HG03139 (cell line): Measurements from ENCODE around the gene PSEN2.

Experiments used
- ATAC-seq: cut with Tn5 transposase; IDR thresholded peaks from one replicate; pipeline ENCODE4 v1.9.1; 2021; ENCODE audit not compliant: unreplicated experiment

PSEN2 gene

GRCh38 chr1:226884966-226885820, 14.8 kb downstream of the PSEN2 start:
- ATAC-seq: no peak

- no peak for ATAC-seq
Measured at GRCh38 chr1:226886122-226886901, 15.9 kb downstream of the PSEN2 start.

GRCh38 chr1:226887006-226887405, 16.6 kb downstream of the PSEN2 start:
- no peak for ATAC-seq

- no peak for ATAC-seq
Measured at GRCh38 chr1:226888021-226888420, 17.6 kb downstream of the PSEN2 start.

- ATAC-seq: no peak
Measured at GRCh38 chr1:226888816-226889215, 18.4 kb downstream of the PSEN2 start.

GRCh38 chr1:226889616-226890330, 19.4 kb downstream of the PSEN2 start:
- no peak for ATAC-seq

GRCh38 chr1:226890331-226891108, 20.1 kb downstream of the PSEN2 start:
- no peak for ATAC-seq

GRCh38 chr1:226891346-226891745, 20.9 kb downstream of the PSEN2 start:
- ATAC-seq: no peak

GRCh38 chr1:226891846-226892523, 21.6 kb downstream of the PSEN2 start:
- ATAC-seq: no peak

- ATAC-seq: no peak
Measured at GRCh38 chr1:226892524-226892875, 22.1 kb downstream of the PSEN2 start.

- ATAC-seq: no peak
Measured at GRCh38 chr1:226893936-226894335, 23.5 kb downstream of the PSEN2 start.

- ATAC-seq: no peak
Measured at GRCh38 chr1:226894826-226895225, 24.4 kb downstream of the PSEN2 start.

- ATAC-seq: no peak
Measured at GRCh38 chr1:226895644-226896043, 25.2 kb downstream of the PSEN2 start.

- ATAC-seq: no peak
Measured at GRCh38 chr1:226898246-226898645, 27.8 kb downstream of the PSEN2 start.

- ATAC-seq: no peak
Measured at GRCh38 chr1:226901421-226901820, 31.0 kb downstream of the PSEN2 start.

GRCh38 chr1:226902601-226903000, 32.2 kb downstream of the PSEN2 start:
- ATAC-seq: no peak

- ATAC-seq: no peak
Measured at GRCh38 chr1:226903819-226904716, 33.7 kb downstream of the PSEN2 start.

- ATAC-seq: no peak
Measured at GRCh38 chr1:226904772-226905171, 34.4 kb downstream of the PSEN2 start.

GRCh38 chr1:226908419-226908818, 38.0 kb downstream of the PSEN2 start:
- ATAC-seq: no peak
